ENCODE data around the gene PTK6.

The PTK6 gene

GRCh38 chr20:63491635-63492230 is 45.4 kb downstream of the PTK6 start:
- no peak overlapping the region for H3K4me3 ChIP-seq (replicated peaks; ENCODE audit: low read depth, low read length)
- no peak for DNase-seq (ENCODE audit: extremely low read depth, low read depth)
- TF ChIP-seq CTCF (IDR thresholded peaks at IDR 0.05; ENCODE audit: low read depth, low read length, missing control alignments), result no peak

- no peak overlapping the region for H3K4me3 ChIP-seq (replicated peaks; ENCODE audit: low read depth, low read length)
- no peak for DNase-seq (ENCODE audit: extremely low read depth, low read depth)
- no peak for TF ChIP-seq CTCF (IDR thresholded peaks at IDR 0.05; ENCODE audit: low read depth, low read length, missing control alignments)
These were observed 46.1 kb downstream of the PTK6 start for GRCh38 chr20:63491078-63491477.

GRCh38 chr20:63490416-63490815 is 46.8 kb downstream of the PTK6 start:
- no peak for TF ChIP-seq CTCF (IDR thresholded peaks at IDR 0.05; ENCODE audit: low read depth, low read length, missing control alignments)
- no peak for DNase-seq (ENCODE audit: extremely low read depth, low read depth)
- H3K4me3 ChIP-seq (replicated peaks; ENCODE audit: low read depth, low read length), result no peak overlapping the region

GRCh38 chr20:63488315-63489251 is 48.6 kb downstream of the PTK6 start:
- H3K4me3 ChIP-seq (replicated peaks; ENCODE audit: low read depth, low read length), result no peak overlapping the region
- TF ChIP-seq CTCF (IDR thresholded peaks at IDR 0.05; ENCODE audit: low read depth, low read length, missing control alignments), result no peak
- DNase-seq (ENCODE audit: extremely low read depth, low read depth), result no peak

- H3K4me3 ChIP-seq (replicated peaks; ENCODE audit: low read depth, low read length), result no peak overlapping the region
- no peak for TF ChIP-seq CTCF (IDR thresholded peaks at IDR 0.05; ENCODE audit: low read depth, low read length, missing control alignments)
- no peak for DNase-seq (ENCODE audit: extremely low read depth, low read depth)
These were observed 49.4 kb downstream of the PTK6 start for GRCh38 chr20:63487781-63488241.

- H3K4me3 ChIP-seq (replicated peaks; ENCODE audit: low read depth, low read length), result no peak overlapping the region
- no peak for TF ChIP-seq CTCF (IDR thresholded peaks at IDR 0.05; ENCODE audit: low read depth, low read length, missing control alignments)
- no peak for DNase-seq (ENCODE audit: extremely low read depth, low read depth)
These were observed 49.9 kb downstream of the PTK6 start for GRCh38 chr20:63487116-63487764.
